Fibroblast of gingiva (primary cell): ENCODE measurements around the gene DNAAF3.
"Not testable (repeated sequence)": the region's sequence is repeated elsewhere in the genome, so short reads cannot be mapped to it uniquely, and the experiment has no call there.

Experiments
- DNase-seq: peaks from one replicate; pipeline ENCODE4 v3.0.0-alpha.2; 2011; ENCODE audit warnings: low read depth

The DNAAF3 gene

GRCh38 chr19:55175117-55175867, 8.9 kb upstream of the DNAAF3 start:
- no peak for DNase-seq

GRCh38 chr19:55174425-55175116, 8.2 kb upstream of the DNAAF3 start:
- no peak for DNase-seq

GRCh38 chr19:55173714-55174409, 7.4 kb upstream of the DNAAF3 start:
- DNase-seq, result peak; percentile 62

- no peak for DNase-seq
These were observed 6.8 kb upstream of the DNAAF3 start for GRCh38 chr19:55173186-55173713.

GRCh38 chr19:55172741-55173140, 6.3 kb upstream of the DNAAF3 start:
- peak; percentile 10 for DNase-seq

- not testable (repeated sequence) for DNase-seq
These were observed 5.9 kb upstream of the DNAAF3 start for GRCh38 chr19:55172318-55172717.

GRCh38 chr19:55171440-55171839, 5.0 kb upstream of the DNAAF3 start:
- no peak for DNase-seq

GRCh38 chr19:55169136-55169535, 2.7 kb upstream of the DNAAF3 start:
- DNase-seq, result no peak

GRCh38 chr19:55165952-55166529, 372 bp downstream of the DNAAF3 start:
- peak; percentile 60 for DNase-seq

- DNase-seq, result no peak
These were observed 4.7 kb downstream of the DNAAF3 start for GRCh38 chr19:55161571-55162322.

GRCh38 chr19:55160986-55161365, 5.4 kb downstream of the DNAAF3 start:
- no peak for DNase-seq

- peak; percentile 48 for DNase-seq
These were observed 6.1 kb downstream of the DNAAF3 start for GRCh38 chr19:55160128-55160985.

- DNase-seq, result no peak
These were observed 7.3 kb downstream of the DNAAF3 start for GRCh38 chr19:55158848-55159749.

- no peak for DNase-seq
These were observed 8.0 kb downstream of the DNAAF3 start for GRCh38 chr19:55158423-55158822.

GRCh38 chr19:55157064-55157908, 9.1 kb downstream of the DNAAF3 start, which contains the start of gene TNNI3:
TNNI3 (minus strand) TSS chr19:55157732; CDS start chr19:55157589, 143 bp downstream.
- DNase-seq, result no peak

- DNase-seq, result peak; percentile 24
These were observed 10.0 kb downstream of the DNAAF3 start for GRCh38 chr19:55156202-55157063.

- not testable (repeated sequence) for DNase-seq
These were observed 10.6 kb downstream of the DNAAF3 start for GRCh38 chr19:55155784-55156183.
